HG03460 (cell line): ENCODE data around the gene TRPV2.

Experiments
- ATAC-seq: cut with Tn5 transposase; IDR thresholded peaks from one replicate; pipeline ENCODE4 v1.9.1; 2021; ENCODE audit not compliant: unreplicated experiment

Gene TRPV2

DNA sequence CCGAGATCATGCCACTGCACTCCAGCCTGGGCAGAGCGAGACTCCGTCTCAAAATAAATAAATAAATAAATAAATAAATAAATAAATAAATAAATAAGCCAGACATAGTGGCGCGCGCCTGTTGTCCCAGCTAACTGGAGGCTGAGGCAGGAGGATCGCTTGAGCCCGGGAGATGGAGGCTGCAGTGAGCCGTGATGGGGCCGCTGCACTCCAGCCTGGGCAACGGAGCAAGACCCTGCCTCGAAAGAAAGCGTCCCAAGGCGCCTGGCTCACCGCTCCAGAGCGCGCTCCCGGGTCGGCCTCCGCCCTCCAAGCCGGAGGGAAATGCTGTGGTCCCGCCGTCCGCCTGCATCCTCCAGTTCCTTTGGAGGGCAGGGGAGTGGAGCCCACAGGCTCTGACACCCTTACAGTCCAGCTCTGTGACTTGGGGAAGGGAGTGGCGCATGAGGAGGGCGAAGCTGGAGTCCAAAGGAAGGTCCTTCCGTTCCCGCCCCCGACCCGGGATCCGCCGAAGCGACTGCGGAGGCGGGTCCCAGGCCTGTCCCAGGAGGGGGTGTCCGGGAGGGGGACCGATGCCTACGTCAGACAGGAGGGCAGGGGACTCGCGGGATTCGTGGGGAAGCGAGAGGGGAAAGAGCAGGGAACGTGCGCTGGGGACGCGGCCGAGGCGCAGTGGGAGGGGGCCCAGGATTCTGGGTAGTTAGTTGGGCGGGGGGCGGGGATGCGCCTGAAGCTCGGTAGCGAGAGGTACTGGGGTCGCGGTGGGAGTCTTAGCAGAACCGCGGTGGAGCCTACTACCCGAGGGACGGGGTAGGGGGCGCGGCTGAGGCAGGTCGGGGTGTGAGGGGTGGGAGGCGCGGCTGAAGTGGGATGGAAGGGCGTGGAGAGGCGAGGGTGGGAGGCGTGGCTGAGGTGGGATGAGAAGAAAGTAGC lies 8.4 kb upstream of the TRPV2 start:
- ATAC-seq = no peak

DNA sequence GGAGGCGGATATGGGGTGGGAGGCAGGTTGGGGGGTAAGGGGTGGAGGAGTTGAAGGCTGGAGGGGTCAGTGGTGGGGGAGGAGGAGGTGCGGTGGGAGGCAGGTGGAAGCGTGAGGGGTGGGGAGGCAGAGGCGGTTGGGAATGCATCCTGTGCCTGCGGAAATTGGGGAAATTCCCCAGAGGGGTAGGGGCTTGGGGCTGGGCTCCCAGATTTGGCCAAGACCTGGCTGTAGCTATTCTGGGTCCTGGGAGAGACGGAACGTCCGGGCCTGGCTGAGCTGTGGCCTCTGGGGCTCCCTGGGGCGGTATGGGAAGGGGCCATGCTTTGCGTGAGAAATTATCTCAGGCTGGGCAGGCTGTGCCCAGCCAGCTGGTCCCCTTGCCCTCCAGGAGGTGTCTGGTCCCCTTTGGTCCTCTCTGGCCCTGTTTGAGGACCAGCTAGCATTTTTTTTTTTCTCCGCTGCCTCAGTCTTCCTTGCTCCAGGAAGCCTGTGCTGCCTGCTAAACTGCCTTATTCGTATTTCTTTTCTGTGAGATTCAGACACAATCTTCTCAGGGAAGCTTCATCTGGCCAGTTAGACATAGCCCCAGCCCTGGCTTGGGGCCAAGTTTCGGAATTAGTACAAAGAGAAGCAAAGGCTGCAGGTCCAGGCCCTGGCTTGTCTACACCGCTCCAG lies 7.3 kb upstream of the TRPV2 start:
- peak; percentile 86 for ATAC-seq

DNA sequence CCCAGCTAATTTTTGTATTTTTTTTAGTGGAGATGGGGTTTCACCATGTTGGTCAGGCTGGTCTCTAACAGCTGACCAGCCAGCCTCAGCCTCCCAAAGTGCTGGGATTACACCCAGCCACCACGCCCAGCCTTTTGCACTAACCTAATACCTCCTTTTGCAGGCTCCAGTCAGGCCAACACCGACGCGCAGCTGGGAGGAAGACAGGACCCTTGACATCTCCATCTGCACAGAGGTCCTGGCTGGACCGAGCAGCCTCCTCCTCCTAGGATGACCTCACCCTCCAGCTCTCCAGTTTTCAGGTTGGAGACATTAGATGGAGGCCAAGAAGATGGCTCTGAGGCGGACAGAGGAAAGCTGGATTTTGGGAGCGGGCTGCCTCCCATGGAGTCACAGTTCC lies 2.0 kb downstream of the TRPV2 start:
- ATAC-seq = no peak

DNA sequence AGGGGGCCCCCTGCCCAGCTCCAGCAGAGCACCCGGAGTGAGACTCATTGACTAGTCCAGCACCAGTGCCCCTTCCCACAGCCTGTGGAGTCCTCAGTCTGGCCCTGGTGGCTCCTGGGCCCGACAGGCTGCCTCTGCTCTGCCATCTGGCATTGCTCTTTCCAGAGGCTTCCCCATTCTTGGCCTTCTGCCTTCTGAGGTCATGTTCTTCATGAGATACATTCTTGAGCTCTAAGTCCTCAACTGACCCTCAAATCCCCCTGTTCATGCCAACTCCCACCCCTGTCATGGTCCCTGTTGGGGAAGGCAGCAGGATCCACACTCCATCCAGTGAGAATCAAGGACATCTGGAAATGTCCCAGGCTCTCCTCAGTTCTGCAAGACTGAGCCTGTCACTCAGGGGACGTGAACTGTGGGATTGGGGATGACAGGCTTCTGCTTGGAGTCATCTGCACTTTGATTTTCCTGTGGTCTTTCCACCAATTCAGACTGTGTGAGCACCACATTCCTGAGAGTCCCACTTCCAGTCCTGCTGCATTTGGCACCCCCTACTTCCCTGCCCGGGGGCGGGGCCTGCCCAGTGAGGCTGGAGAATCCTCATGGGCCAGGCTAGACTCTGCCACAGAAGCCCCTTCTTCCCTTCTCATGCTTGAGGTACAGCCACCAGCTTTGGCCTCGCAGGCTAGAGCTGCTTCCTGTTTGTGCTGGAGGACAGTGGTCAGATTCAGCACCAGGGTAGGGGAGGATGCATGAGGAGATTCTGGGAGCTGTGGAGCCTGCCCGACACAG lies 2.7 kb downstream of the TRPV2 start:
- no peak for ATAC-seq

DNA sequence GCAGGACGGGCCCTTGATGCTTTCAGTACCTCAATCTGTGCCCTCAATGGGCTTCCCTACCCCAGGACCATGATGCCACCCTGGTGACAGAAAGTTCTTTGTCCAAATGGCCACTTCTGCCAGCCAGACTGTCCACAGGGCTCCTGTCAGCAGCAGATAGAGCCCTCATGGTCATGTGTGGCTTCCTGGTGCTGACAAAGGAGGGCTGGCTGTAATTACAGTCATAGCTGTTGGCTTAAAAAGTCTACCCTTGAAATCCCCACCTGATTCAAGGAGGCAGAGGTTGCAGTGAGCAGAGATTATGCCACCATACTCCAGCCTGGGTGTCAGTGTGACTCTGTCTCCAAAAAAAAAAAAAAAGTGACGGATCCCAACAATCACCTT lies 3.3 kb downstream of the TRPV2 start:
- ATAC-seq = no peak

DNA sequence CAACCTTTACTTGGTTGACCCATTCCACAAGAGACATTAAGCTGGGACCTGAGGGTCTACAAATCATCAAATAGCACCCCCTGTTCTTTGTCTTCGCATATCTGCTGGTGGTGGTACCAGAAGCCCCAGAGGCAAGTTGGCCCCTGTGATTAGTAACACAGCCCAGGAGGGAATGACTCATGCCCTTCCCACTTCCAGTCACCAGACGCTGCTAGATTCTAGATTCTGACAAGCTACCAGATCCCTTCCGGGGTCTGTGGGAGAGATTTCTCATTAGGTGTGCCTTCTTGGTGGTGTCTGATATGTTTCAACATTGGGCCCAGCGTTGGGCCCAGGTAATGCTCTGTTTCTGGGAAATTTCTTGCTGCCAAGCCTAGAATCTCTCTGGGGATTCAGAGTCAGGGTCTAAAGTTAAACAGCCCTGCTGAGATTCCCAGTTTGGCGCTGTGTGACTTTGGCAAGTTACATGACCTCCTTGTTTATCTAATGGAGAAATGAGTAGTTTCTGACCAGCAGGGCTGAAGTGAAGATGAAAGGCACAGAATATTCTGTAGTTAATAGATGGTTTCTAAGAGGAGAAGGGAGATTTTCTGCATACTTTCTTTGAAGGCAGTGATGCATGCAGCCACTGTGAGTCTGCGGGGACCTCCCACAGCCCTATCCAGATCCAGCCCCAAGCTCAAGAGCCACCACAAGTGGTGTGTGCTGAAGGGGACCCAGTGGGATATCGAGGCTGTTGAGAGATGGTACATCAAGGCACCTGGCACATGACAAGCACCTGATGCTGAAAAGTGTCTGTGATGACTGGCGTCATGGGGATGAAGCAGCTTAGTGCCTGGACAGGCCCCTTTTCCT lies 3.9 kb downstream of the TRPV2 start:
- peak; percentile 39 for ATAC-seq

DNA sequence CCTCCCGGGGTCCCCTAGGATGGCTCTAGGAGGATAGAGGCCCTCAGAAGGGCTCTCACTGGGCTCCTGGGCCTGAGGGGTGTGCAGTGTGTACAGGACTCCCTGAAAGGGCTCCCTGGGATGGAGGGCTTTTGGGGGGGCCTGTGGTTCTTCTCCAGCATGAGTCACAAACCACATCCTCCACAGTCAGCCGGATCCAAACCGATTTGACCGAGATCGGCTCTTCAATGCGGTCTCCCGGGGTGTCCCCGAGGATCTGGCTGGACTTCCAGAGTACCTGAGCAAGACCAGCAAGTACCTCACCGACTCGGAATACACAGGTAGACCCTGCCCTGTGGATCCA lies 4.5 kb downstream of the TRPV2 start:
- ATAC-seq = no peak

DNA sequence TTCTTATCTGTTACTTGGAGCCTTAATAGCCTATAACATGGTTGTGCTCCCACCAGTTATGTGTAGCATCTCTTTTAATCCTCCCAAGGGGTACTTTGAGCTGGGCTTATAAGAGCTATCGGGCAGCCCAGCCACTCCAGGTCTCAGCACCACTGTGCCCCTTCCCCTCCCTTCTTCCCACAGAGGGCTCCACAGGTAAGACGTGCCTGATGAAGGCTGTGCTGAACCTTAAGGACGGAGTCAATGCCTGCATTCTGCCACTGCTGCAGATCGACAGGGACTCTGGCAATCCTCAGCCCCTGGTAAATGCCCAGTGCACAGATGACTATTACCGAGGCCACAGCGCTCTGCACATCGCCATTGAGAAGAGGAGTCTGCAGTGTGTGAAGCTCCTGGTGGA lies 7.0 kb downstream of the TRPV2 start:
- no peak for ATAC-seq

DNA sequence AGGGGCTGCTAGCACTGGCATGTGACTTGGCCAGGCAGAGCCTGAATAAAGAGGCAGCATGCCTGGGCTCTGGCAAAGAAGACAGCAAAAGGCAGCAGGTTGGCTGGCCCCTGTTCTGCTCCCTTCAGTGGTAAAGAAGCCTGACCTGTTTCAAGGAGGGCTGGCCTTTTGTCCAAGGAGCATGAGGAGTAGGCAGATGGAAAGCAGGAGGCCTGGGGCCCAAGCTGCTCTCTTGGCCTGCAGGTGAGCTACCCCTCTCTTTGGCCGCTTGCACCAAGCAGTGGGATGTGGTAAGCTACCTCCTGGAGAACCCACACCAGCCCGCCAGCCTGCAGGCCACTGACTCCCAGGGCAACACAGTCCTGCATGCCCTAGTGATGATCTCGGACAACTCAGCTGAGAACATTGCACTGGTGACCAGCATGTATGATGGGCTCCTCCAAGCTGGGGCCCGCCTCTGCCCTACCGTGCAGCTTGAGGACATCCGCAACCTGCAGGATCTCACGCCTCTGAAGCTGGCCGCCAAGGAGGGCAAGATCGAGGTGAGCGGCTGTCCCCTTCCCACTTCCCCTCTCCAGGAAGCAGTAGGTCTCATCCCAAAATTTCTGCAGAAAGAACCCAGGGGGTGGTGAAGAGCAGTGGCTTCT lies 8.0 kb downstream of the TRPV2 start:
- no peak for ATAC-seq

DNA sequence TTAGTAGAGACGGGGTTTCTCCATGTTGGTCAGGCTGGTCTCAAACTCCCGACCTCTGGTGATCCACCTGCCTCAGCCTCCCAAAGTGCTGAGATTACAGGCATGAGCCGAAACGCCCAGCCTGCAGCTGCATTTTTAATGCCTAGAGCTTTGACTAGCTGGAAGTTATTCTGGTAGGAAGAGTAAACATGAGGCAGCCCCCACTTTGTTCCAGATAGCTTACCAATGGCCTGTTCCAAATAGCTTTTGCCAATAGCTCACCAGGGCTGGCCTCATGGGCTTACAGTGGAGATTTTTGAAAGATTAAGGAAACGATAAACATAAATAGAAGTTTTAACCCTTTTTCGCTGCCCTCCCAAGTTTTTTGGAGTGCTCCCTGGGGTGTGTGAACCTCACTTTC lies 9.8 kb downstream of the TRPV2 start:
- no peak for ATAC-seq

DNA sequence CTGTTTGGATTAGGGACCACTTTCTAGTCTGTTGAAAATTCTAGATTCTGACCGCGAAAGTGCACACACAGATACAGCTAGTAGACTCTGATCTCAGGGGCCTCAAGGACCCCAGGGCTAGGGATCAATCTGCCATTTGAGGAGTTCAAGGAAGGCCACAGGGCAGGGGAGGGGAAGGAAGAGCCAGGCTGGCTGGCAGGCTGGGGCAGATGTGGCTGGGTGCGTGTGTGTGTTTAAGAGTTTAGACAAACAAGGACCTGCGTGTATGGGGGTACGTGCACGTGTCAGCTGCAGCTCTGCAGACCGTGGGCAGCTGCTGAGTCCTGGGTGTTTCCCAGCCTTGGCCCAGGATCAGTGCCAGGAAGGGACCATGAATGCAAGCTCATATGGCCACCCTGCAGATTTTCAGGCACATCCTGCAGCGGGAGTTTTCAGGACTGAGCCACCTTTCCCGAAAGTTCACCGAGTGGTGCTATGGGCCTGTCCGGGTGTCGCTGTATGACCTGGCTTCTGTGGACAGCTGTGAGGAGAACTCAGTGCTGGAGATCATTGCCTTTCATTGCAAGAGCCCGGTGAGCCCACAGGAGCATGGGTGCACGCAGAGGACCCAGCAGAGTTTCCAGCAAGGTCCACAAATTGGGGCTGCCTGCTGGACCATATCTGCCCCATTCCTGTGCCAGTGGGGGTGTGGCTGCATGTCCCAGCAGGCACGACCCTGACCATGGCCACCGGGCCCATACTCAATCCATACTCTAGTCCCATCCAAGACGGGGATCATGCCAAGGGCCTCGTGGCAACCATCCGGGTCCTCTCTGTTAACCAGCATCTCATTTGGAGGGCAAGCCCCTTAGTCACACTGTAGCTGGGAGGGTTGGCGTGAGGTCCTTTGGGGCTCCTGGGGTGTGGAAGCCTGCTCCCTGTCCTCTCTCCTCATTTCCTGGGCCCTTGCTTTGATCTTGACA lies 10.6 kb downstream of the TRPV2 start:
- no peak for ATAC-seq

DNA sequence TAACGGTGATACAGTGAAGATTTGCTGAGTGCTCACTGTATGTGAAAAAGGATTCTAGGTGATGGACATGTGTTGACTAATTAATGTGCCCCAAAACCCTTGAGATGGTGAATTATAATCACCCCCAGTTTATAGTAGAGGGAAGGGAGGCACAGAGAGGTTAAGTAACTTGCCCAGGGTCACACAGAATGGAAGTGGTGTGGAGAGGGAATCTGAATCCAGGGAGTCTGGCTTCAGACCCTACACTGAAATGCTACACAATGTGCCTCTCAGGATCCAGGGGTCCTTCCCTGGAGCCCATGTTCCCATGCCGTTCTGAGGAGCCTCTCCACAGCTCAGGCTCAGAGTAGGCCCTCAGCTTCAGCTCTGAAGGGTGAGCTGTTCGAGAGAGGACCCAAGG lies 11.6 kb downstream of the TRPV2 start:
- no peak for ATAC-seq

DNA sequence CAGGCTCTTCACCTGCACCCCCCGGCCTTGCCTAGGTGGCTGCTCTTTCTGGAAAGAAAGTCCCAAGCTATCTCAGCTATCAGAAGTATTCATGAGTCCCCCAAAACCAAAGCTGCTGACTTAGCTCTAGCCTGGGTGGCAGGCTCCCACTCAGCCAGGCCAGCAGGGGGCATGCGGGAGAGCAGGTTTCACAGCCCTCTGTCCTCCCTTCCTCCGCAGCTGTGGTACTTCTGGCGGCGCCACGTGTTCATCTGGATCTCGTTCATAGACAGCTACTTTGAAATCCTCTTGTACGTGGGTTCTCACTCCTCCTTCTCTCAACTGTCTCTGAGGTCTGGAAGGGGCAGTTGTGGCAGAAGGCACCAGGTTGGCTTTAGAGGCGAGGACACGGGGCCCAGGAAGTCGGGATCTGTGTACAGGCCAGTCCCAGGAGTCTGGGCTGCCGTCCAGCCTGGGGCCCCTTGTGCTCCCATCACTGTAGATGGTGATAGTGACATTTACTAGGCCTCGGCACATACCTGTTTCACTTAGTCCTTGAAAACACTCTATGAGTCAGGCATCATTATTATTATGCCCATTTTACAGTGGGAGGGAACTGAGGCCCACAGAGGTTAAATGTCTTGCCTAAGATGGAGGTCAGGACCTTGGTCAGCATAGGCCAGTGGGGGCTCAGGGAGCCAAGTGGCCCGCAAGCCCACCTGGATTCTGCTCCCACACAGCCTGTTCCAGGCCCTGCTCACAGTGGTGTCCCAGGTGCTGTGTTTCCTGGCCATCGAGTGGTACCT lies 12.9 kb downstream of the TRPV2 start:
- ATAC-seq = no peak

DNA sequence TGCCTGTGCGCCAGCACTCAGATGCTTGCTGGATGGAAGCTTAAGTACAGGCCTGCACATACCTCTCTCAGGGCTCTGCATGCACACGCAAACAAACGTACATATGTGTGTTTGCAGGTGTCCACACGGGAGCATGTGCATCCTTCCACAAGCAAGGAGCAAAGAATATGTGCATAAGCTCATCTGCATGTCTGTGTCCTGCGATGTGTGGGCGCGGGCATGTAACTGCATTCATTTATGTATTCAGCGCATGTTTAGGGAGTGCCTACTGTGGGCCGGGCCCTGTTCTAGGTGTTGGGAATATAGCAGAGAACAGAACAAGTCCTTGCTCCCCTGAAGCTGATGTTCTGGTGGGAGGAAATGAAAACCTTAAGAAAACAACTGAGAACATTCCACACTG lies 13.7 kb downstream of the TRPV2 start:
- ATAC-seq = no peak

DNA sequence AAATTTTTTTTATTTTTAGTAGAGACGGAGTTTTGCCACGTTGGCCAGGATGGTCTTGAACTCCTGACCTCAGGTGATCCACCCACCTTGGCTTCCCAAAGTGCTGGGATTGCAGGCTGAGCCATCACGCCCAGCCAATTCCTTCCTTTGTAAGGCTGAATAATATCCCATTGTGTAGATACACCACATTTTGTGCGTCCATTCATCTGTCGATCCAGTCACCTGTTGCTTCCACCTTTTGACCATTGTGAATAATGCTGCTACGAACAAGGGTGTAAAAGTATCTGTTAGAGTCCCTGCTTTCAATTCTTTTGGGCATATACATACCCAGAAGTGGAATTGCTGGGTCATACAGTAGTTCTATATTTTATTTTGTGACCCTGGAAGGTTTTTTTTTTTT lies 15.3 kb downstream of the TRPV2 start:
- ATAC-seq = no peak

DNA sequence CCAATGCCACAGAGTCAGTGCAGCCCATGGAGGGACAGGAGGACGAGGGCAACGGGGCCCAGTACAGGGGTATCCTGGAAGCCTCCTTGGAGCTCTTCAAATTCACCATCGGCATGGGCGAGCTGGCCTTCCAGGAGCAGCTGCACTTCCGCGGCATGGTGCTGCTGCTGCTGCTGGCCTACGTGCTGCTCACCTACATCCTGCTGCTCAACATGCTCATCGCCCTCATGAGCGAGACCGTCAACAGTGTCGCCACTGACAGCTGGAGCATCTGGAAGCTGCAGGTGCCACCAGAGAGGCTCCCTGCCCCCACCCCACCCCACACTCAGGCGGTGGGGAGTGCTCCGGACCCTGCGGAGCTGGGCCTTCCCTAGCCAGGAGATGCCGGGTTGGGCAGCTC lies 16.6 kb downstream of the TRPV2 start:
- no peak for ATAC-seq

DNA sequence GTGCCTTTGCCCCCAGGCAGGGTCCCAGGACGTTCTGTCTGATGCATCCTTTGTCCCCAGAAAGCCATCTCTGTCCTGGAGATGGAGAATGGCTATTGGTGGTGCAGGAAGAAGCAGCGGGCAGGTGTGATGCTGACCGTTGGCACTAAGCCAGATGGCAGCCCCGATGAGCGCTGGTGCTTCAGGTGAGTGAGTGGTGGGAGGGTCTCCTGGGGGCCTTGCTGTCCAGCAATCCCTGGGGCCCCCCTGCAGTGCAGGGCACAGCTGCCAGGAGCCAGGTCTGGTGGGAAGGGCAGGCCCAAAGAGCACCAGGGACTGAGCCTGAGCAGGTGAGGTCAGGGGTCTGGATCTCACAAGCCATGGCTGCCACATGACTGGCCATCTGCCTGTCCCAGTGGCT lies 18.1 kb downstream of the TRPV2 start:
- ATAC-seq = no peak

DNA sequence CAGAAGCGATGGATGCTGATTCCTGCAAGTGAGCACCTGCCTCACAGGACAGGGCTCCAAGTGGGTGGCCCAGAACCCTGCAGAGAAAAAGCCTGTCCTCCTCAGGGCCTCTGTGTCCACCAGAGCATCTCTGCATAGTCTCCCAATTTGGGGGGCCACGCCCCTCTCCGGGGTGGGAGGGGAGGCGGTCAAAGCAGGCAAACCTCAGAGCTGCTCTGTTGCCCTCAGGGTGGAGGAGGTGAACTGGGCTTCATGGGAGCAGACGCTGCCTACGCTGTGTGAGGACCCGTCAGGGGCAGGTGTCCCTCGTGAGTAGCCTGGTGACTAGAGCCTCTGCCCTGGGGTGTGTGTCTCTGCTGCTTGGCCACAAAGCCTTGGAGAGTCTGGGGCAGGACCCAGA lies 19.3 kb downstream of the TRPV2 start:
- no peak for ATAC-seq
